Stomach (tissue), 4 donors: Measurements from ENCODE around the gene GYG2.

Experiments
- CTCF ChIP-seq, 7 experiments: fragments of 450-650 bp in 4 of 7; fragments of 200-600 bp in 3 of 7; sonication (generic) in 3 of 7; IDR thresholded peaks; one replicate each; pipeline ENCODE4 v1.5.1; 2016 to 2019; ENCODE audit warnings: antibody characterized with exemption in 7 of 7, control low read depth in 2 of 7, mild to moderate bottlenecking in 1 of 7
- POLR2A ChIP-seq, 4 donors: fragments of 450-650 bp; IDR thresholded peaks; one replicate each; pipeline ENCODE4 v1.6.1; 2016; ENCODE audit warnings: antibody characterized with exemption in 4 of 4, control low read depth in 2 of 4, mild to moderate bottlenecking in 1 of 4, moderate library complexity in 1 of 4

DNA sequence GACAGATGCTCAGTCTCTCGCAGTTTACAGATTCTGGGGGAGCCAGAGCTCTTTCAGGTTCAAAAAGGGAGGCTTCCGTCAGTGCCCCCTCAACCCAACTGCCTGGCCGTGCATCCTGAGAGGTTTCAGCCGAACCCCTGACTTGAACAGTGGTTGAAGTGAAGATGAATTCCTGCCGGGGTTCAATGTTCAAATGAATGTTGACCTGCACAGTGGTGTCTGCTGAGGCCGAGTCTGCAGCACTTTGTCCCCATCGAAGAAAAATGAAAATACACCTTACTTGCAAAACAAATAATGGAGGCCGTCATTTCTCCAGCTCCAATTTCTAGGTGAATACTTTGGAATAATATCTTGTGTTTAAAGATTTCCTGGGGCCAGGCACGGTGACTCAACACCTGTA is 33.7 kb downstream of the GYG2 start:
- TF ChIP-seq CTCF (IDR thresholded peaks at IDR 0.05) (no peak), POLR2A (IDR thresholded peaks at IDR 0.05) (no peak)
